ENCODE data around the gene ABHD18.
"Not testable (repeated sequence)": the region's sequence is repeated elsewhere in the genome, so short reads cannot be mapped to it uniquely, and the experiment has no call there.

ABHD18 gene

GRCh38 chr4:127936974-127937373, 28.2 kb upstream of the ABHD18 start:
- Histone ChIP-seq H2AK5ac (ENCODE audit: low read length) (no peak overlapping the region), H3K18ac (ENCODE audit: low read length) (no peak overlapping the region), H3K9ac (ENCODE audit: low read length) (no peak overlapping the region), H4K8ac (ENCODE audit: low read depth, low read length) (no peak overlapping the region), H2AFZ (ENCODE audit: insufficient read depth, low read length, poor library complexity) (no peak overlapping the region), H3K4me1 (ENCODE audit: control insufficient read depth in 1 of 2, insufficient read depth in 2 of 2, low read length in 2 of 2) (no peaks in the 10 kb centered on the region), H3K27ac (ENCODE audit: low read depth, low read length) (no peak overlapping the region), H3K4me3 (ENCODE audit: low read depth, low read length) (no peak overlapping the region), H3K4ac (ENCODE audit: low read depth, low read length) (no peak overlapping the region), H3K36me3 (ENCODE audit: control insufficient read depth in 1 of 2, insufficient read depth in 2 of 2, low read length in 2 of 2) (peaks cover 0 to 7% of the 10 kb centered on the region in 2 experiments), H3K79me2 (ENCODE audit: control insufficient read depth, insufficient read depth, low read length, poor library complexity) (no peaks in the 10 kb centered on the region), H3K27me3 (ENCODE audit: insufficient read depth, low read length) (no peaks in the 10 kb centered on the region), H3K79me1 (ENCODE audit: low read length) (no peaks in the 10 kb centered on the region), H3K9me3 (ENCODE audit: insufficient read depth, low read depth, low read length) (no peaks in the 10 kb centered on the region), H3K23ac (ENCODE audit: low read length) (no peak overlapping the region), H2BK120ac (ENCODE audit: insufficient read depth, low read length, poor library complexity) (no peak overlapping the region), H3K14ac (ENCODE audit: low read length) (no peak overlapping the region), H4K12ac (ENCODE audit: low read depth, low read length) (no peak overlapping the region), H2BK5ac (ENCODE audit: low read depth, low read length, poor library complexity) (no peak overlapping the region), H3K4me2 (ENCODE audit: low read length) (no peak overlapping the region), H4K91ac (ENCODE audit: low read depth, low read length) (no peak overlapping the region), H2BK12ac (ENCODE audit: low read length) (no peak overlapping the region)
- DNase-seq, result no peak
- WGBS (ENCODE audit: extremely low coverage, insufficient coverage, insufficient read length), result no CpG with 5 or more reads among the region's 1 CpG

- H3K79me1 ChIP-seq (ENCODE audit: low read length), result no peaks in the 10 kb centered on the region
- peaks cover 6 to 10% of the 10 kb centered on the region in 2 experiments for H3K36me3 ChIP-seq (ENCODE audit: control insufficient read depth in 1 of 2, insufficient read depth in 2 of 2, low read length in 2 of 2)
- H3K27me3 ChIP-seq (ENCODE audit: insufficient read depth, low read length), result no peaks in the 10 kb centered on the region
- H3K18ac ChIP-seq (ENCODE audit: low read length), result no peak overlapping the region
- H3K4ac ChIP-seq (ENCODE audit: low read depth, low read length), result no peak overlapping the region
- H3K9me3 ChIP-seq (ENCODE audit: insufficient read depth, low read depth, low read length), result no peaks in the 10 kb centered on the region
- H4K91ac ChIP-seq (ENCODE audit: low read depth, low read length), result no peak overlapping the region
- no peak overlapping the region for H3K4me2 ChIP-seq (ENCODE audit: low read length)
- DNase-seq, result no peak
- no peak overlapping the region for H3K9ac ChIP-seq (ENCODE audit: low read length)
- H3K14ac ChIP-seq (ENCODE audit: low read length), result no peak overlapping the region
- H3K79me2 ChIP-seq (ENCODE audit: control insufficient read depth, insufficient read depth, low read length, poor library complexity), result no peaks in the 10 kb centered on the region
- no CpG with 5 or more reads among the region's 2 CpGs for WGBS (ENCODE audit: extremely low coverage, insufficient coverage, insufficient read length)
- H2AFZ ChIP-seq (ENCODE audit: insufficient read depth, low read length, poor library complexity), result no peak overlapping the region
- H3K23ac ChIP-seq (ENCODE audit: low read length), result no peak overlapping the region
- no peaks in the 10 kb centered on the region for H3K4me1 ChIP-seq (ENCODE audit: control insufficient read depth in 1 of 2, insufficient read depth in 2 of 2, low read length in 2 of 2)
- no peak overlapping the region for H4K12ac ChIP-seq (ENCODE audit: low read depth, low read length)
- H3K4me3 ChIP-seq (ENCODE audit: low read depth, low read length), result no peak overlapping the region
- H2BK12ac ChIP-seq (ENCODE audit: low read length), result no peak overlapping the region
- no peak overlapping the region for H2BK5ac ChIP-seq (ENCODE audit: low read depth, low read length, poor library complexity)
- no peak overlapping the region for H2BK120ac ChIP-seq (ENCODE audit: insufficient read depth, low read length, poor library complexity)
- no peak overlapping the region for H3K27ac ChIP-seq (ENCODE audit: low read depth, low read length)
- H2AK5ac ChIP-seq (ENCODE audit: low read length), result no peak overlapping the region
- H4K8ac ChIP-seq (ENCODE audit: low read depth, low read length), result no peak overlapping the region
Measured at GRCh38 chr4:127957105-127957504, 8.1 kb upstream of the ABHD18 start.

GRCh38 chr4:127959794-127960193, 5.4 kb upstream of the ABHD18 start:
- no peak overlapping the region for H4K91ac ChIP-seq (ENCODE audit: low read depth, low read length)
- no peak overlapping the region for H3K4me2 ChIP-seq (ENCODE audit: low read length)
- peak in 1 of 2 donors; percentile 75 for DNase-seq
- H3K4me1 ChIP-seq (ENCODE audit: control insufficient read depth in 1 of 2, insufficient read depth in 2 of 2, low read length in 2 of 2), result no peaks in the 10 kb centered on the region
- no peak overlapping the region for H3K14ac ChIP-seq (ENCODE audit: low read length)
- no peak overlapping the region for H4K8ac ChIP-seq (ENCODE audit: low read depth, low read length)
- H3K27me3 ChIP-seq (ENCODE audit: insufficient read depth, low read length), result no peaks in the 10 kb centered on the region
- H3K9me3 ChIP-seq (ENCODE audit: insufficient read depth, low read depth, low read length), result no peaks in the 10 kb centered on the region
- no peak overlapping the region for H2BK120ac ChIP-seq (ENCODE audit: insufficient read depth, low read length, poor library complexity)
- no peak overlapping the region for H2AK5ac ChIP-seq (ENCODE audit: low read length)
- no peak overlapping the region for H3K23ac ChIP-seq (ENCODE audit: low read length)
- H3K79me2 ChIP-seq (ENCODE audit: control insufficient read depth, insufficient read depth, low read length, poor library complexity), result peaks cover 4% of the 10 kb centered on the region
- H3K9ac ChIP-seq (ENCODE audit: low read length), result no peak overlapping the region
- H3K36me3 ChIP-seq (ENCODE audit: control insufficient read depth in 1 of 2, insufficient read depth in 2 of 2, low read length in 2 of 2), result peaks cover 0 to 6% of the 10 kb centered on the region in 2 experiments
- H4K12ac ChIP-seq (ENCODE audit: low read depth, low read length), result no peak overlapping the region
- no peak overlapping the region for H3K27ac ChIP-seq (ENCODE audit: low read depth, low read length)
- peaks cover under 1% of the 10 kb centered on the region for H3K79me1 ChIP-seq (ENCODE audit: low read length)
- H3K4ac ChIP-seq (ENCODE audit: low read depth, low read length), result no peak overlapping the region
- H2BK12ac ChIP-seq (ENCODE audit: low read length), result no peak overlapping the region
- H2BK5ac ChIP-seq (ENCODE audit: low read depth, low read length, poor library complexity), result no peak overlapping the region
- no peak overlapping the region for H2AFZ ChIP-seq (ENCODE audit: insufficient read depth, low read length, poor library complexity)
- H3K18ac ChIP-seq (ENCODE audit: low read length), result no peak overlapping the region
- H3K4me3 ChIP-seq (ENCODE audit: low read depth, low read length), result no peak overlapping the region
- WGBS (ENCODE audit: extremely low coverage, insufficient coverage, insufficient read length), result no CpG with 5 or more reads among the region's 1 CpG

- not testable (repeated sequence) for H3K36me3 ChIP-seq (ENCODE audit: control insufficient read depth in 1 of 2, insufficient read depth in 2 of 2, low read length in 2 of 2); H2AK5ac ChIP-seq (ENCODE audit: low read length); DNase-seq
Measured at GRCh38 chr4:127963633-127964398, 1.4 kb upstream of the ABHD18 start.

More at GRCh38 chr4:127963633-127964398, 1.4 kb upstream of the ABHD18 start:
- not testable (repeated sequence) for H2BK5ac ChIP-seq (ENCODE audit: low read depth, low read length, poor library complexity); H3K9ac ChIP-seq (ENCODE audit: low read length); H3K18ac ChIP-seq (ENCODE audit: low read length); H2BK12ac ChIP-seq (ENCODE audit: low read length); H3K27ac ChIP-seq (ENCODE audit: low read depth, low read length); H4K8ac ChIP-seq (ENCODE audit: low read depth, low read length); H3K23ac ChIP-seq (ENCODE audit: low read length); H2AFZ ChIP-seq (ENCODE audit: insufficient read depth, low read length, poor library complexity); H3K27me3 ChIP-seq (ENCODE audit: insufficient read depth, low read length); H3K14ac ChIP-seq (ENCODE audit: low read length); H4K12ac ChIP-seq (ENCODE audit: low read depth, low read length); H2BK120ac ChIP-seq (ENCODE audit: insufficient read depth, low read length, poor library complexity); H4K91ac ChIP-seq (ENCODE audit: low read depth, low read length); H3K79me1 ChIP-seq (ENCODE audit: low read length); H3K9me3 ChIP-seq (ENCODE audit: insufficient read depth, low read depth, low read length); H3K4me1 ChIP-seq (ENCODE audit: control insufficient read depth in 1 of 2, insufficient read depth in 2 of 2, low read length in 2 of 2)
- peak overlapping the region; percentile 68 for H3K4me3 ChIP-seq (ENCODE audit: low read depth, low read length)
- H3K4ac ChIP-seq (ENCODE audit: low read depth, low read length), result peak overlapping the region; percentile 34
- peaks cover 11% of the 10 kb centered on the region for H3K79me2 ChIP-seq (ENCODE audit: control insufficient read depth, insufficient read depth, low read length, poor library complexity)
- H3K4me2 ChIP-seq (ENCODE audit: low read length), result peak overlapping the region; percentile 62
- WGBS (ENCODE audit: extremely low coverage, insufficient coverage, insufficient read length), result no CpG with 5 or more reads among the region's 35 CpGs

Measured in trophoblast cell (in vitro differentiated cells and primary cell).